Neural progenitor cell (in vitro differentiated cells): ENCODE measurements around the gene ARHGAP29. TPM values are rescaled to one million over a fixed set of nuclear protein-coding genes. Genes with fewer than 3 reads are reported as not detected.

Experiments used
- DNase-seq: peaks from one replicate; pipeline ENCODE4 v3.0.0-alpha.2; 2016; ENCODE audit warnings: low spot score
- H2AFZ ChIP-seq: fragments of 200-600 bp; sonication (generic); replicated peaks from 2 replicates; pipeline ENCODE4 v1.6.1; 2016; ENCODE audit warnings: antibody characterized with exemption
- H3F3A ChIP-seq: fragments of 200-600 bp; sonication (generic); 2 replicates; pipeline ENCODE4 v1.6.1; 2016; ENCODE audit warnings: antibody characterized with exemption, low read depth
- H3K27ac ChIP-seq: fragments of 200-600 bp; sonication (generic); 2 replicates; pipeline ENCODE4 v1.5.1; 2016; ENCODE audit warnings: mild to moderate bottlenecking
- H3K27me3 ChIP-seq: fragments of 200-600 bp; sonication (generic); 2 replicates; pipeline ENCODE4 v1.6.1; 2016; ENCODE audit warnings: mild to moderate bottlenecking, moderate library complexity
- H3K36me3 ChIP-seq: fragments of 200-600 bp; sonication (generic); 2 replicates; pipeline ENCODE4 v1.5.1; 2016
- H3K4me1 ChIP-seq: fragments of 200-600 bp; sonication (generic); 2 replicates; pipeline ENCODE4 v1.6.1; 2016; ENCODE audit warnings: mixed run types
- H3K4me2 ChIP-seq: fragments of 200-600 bp; sonication (generic); 2 replicates; pipeline ENCODE4 v1.6.1; 2016
- H3K4me3 ChIP-seq: fragments of 200-600 bp; sonication (generic); 2 replicates; pipeline ENCODE4 v1.5.1; 2016
- H3K79me2 ChIP-seq: fragments of 200-600 bp; sonication (generic); 2 replicates; pipeline ENCODE4 v1.6.1; 2016; ENCODE audit warnings: low read depth
- H3K9ac ChIP-seq: fragments of 200-600 bp; sonication (generic); 2 replicates; pipeline ENCODE4 v1.6.1; 2016
- H3K9me3 ChIP-seq: fragments of 200-600 bp; sonication (generic); 2 replicates; pipeline ENCODE4 v1.5.1; 2016; ENCODE audit warnings: low read depth
- H4K20me1 ChIP-seq: fragments of 200-600 bp; sonication (generic); 2 replicates; pipeline ENCODE4 v1.6.1; 2016; ENCODE audit warnings: low read depth
- H3K27ac Mint-ChIP-seq: 3 replicates; pipeline ENCODE4 v1.8.0; 2021; ENCODE audit warnings: mixed read lengths
- H3K27me3 Mint-ChIP-seq: 2 replicates; pipeline ENCODE4 v1.8.0; 2022; ENCODE audit warnings: low read depth, mild to moderate bottlenecking, inconsistent platforms, moderate library complexity, mixed read lengths; ENCODE audit not compliant: insufficient read depth
- H3K36me3 Mint-ChIP-seq: 3 replicates; pipeline ENCODE4 v1.8.0; 2021; ENCODE audit warnings: mixed read lengths
- H3K4me1 Mint-ChIP-seq: 3 replicates; pipeline ENCODE4 v1.8.0; 2021; ENCODE audit warnings: mixed read lengths
- H3K4me3 Mint-ChIP-seq: 3 replicates; pipeline ENCODE4 v1.8.0; 2021; ENCODE audit warnings: mild to moderate bottlenecking, moderate library complexity, mixed read lengths
- H3K9me3 Mint-ChIP-seq: 3 replicates; pipeline ENCODE4 v1.8.0; 2020; ENCODE audit warnings: mixed read lengths
- EZH2 ChIP-seq: fragments of 200-600 bp; sonication (generic); IDR thresholded peaks from 2 replicates; pipeline ENCODE4 v1.6.1; 2017; ENCODE audit warnings: antibody characterized with exemption, mild to moderate bottlenecking, moderate library complexity
- EZH2phosphoT487 ChIP-seq: fragments of 200-600 bp; sonication (generic); IDR thresholded peaks from 2 replicates; pipeline ENCODE4 v1.6.1; 2017; ENCODE audit warnings: antibody characterized with exemption
- total RNA-seq: library from RNA; depleted of rRNA; stranded (reverse); fragments of >200 nt; gene quantifications from 2 replicates; pipeline ENCODE4 v1.2.3, GENCODE V29; 2015; ENCODE audit warnings: low replicate concordance
- TF ChIP-seq, protein P1 (sequence below): fragments of 200-600 bp; sonication (generic); IDR thresholded peaks from 2 replicates; pipeline ENCODE4 v1.5.1; 2017; ENCODE audit warnings: antibody characterized with exemption, mild to moderate bottlenecking

ARHGAP29 gene
- total RNA-seq, 1 donor from 2014 or later, result 14.8 TPM

DNA sequence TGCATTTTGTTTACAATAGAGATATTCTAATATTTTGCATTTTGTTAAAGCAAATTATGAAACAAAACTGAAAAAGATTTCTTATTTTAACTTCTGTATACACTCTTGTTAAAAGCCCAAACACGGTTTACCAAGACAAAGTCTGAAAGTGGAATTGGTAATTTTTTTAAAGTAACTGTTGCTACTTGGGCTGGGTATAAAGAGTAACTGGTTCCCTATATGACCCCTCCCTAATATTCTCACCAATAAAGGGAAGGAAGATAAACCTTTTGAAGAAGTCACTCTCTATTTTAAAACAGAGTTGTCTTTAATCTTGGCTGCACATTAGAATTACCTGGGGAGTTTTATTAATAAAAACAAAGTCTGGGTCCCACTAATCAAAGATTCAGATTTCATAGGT lies 27.4 kb downstream of the ARHGAP29 start:
- H3K27ac ChIP-seq, result no peak overlapping the region
- DNase-seq, result no peak
- no peak overlapping the region for H3K4me2 ChIP-seq
- Mint-ChIP-seq H3K4me3 (no peak overlapping the region), H3K36me3 (peaks cover 10% of the 10 kb centered on the region), H3K9me3 (peaks cover 8% of the 10 kb centered on the region), H3K4me1 (no peaks in the 10 kb centered on the region), H3K27me3 (peaks cover 2% of the 10 kb centered on the region), H3K27ac (no peak overlapping the region)
- no peaks in the 10 kb centered on the region for H4K20me1 ChIP-seq
- H3F3A ChIP-seq, result no peaks in the 10 kb centered on the region
- TF ChIP-seq EZH2phosphoT487 (no peak), EZH2 (no peak)
- TF ChIP-seq, protein P1, sequence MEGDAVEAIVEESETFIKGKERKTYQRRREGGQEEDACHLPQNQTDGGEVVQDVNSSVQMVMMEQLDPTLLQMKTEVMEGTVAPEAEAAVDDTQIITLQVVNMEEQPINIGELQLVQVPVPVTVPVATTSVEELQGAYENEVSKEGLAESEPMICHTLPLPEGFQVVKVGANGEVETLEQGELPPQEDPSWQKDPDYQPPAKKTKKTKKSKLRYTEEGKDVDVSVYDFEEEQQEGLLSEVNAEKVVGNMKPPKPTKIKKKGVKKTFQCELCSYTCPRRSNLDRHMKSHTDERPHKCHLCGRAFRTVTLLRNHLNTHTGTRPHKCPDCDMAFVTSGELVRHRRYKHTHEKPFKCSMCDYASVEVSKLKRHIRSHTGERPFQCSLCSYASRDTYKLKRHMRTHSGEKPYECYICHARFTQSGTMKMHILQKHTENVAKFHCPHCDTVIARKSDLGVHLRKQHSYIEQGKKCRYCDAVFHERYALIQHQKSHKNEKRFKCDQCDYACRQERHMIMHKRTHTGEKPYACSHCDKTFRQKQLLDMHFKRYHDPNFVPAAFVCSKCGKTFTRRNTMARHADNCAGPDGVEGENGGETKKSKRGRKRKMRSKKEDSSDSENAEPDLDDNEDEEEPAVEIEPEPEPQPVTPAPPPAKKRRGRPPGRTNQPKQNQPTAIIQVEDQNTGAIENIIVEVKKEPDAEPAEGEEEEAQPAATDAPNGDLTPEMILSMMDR, result no peak
- no peaks in the 10 kb centered on the region for H3K9me3 ChIP-seq
- H3K27me3 ChIP-seq, result no peaks in the 10 kb centered on the region
- no peaks in the 10 kb centered on the region for H3K79me2 ChIP-seq
- H3K4me3 ChIP-seq, result no peak overlapping the region
- no peaks in the 10 kb centered on the region for H3K4me1 ChIP-seq
- H2AFZ ChIP-seq, result no peak overlapping the region
- H3K9ac ChIP-seq, result no peak overlapping the region
- H3K36me3 ChIP-seq, result no peaks in the 10 kb centered on the region

DNA sequence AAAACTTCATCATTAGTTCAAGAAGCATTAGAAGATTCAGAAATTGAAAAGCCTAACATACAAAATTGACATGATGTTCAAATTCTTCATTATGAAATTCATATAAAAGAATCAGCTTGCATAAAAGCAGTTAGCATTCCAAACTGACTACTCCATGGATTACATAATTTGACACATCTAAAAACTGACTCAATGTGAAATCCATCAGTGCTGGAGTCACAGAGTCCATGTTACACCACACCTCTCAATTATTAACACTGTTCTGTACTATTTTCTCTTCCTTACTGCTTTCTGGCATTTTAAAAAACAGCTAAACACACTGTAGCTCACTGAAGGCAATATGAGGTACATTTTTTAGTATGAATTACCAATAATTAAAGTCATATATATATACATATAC lies 28.0 kb downstream of the ARHGAP29 start:
- no peaks in the 10 kb centered on the region for H3K4me1 ChIP-seq
- H3K27ac Mint-ChIP-seq, result no peak overlapping the region
- H3K4me2 ChIP-seq, result no peak overlapping the region
- no peaks in the 10 kb centered on the region for H3F3A ChIP-seq
- peaks cover 2% of the 10 kb centered on the region for H3K27me3 Mint-ChIP-seq
- no peak overlapping the region for H3K27ac ChIP-seq
- TF ChIP-seq EZH2phosphoT487, result no peak
- no peak for TF ChIP-seq EZH2
- TF ChIP-seq, protein P1, result no peak
- H3K9me3 ChIP-seq, result no peaks in the 10 kb centered on the region
- H3K9ac ChIP-seq, result no peak overlapping the region
- no peaks in the 10 kb centered on the region for H3K4me1 Mint-ChIP-seq
- peaks cover 10% of the 10 kb centered on the region for H3K36me3 Mint-ChIP-seq
- peaks cover 8% of the 10 kb centered on the region for H3K9me3 Mint-ChIP-seq
- DNase-seq, result no peak
- no peaks in the 10 kb centered on the region for H3K36me3 ChIP-seq
- H3K4me3 Mint-ChIP-seq, result no peak overlapping the region
- H4K20me1 ChIP-seq, result no peaks in the 10 kb centered on the region
- no peak overlapping the region for H2AFZ ChIP-seq
- H3K4me3 ChIP-seq, result no peak overlapping the region
- H3K27me3 ChIP-seq, result no peaks in the 10 kb centered on the region
- H3K79me2 ChIP-seq, result no peaks in the 10 kb centered on the region

DNA sequence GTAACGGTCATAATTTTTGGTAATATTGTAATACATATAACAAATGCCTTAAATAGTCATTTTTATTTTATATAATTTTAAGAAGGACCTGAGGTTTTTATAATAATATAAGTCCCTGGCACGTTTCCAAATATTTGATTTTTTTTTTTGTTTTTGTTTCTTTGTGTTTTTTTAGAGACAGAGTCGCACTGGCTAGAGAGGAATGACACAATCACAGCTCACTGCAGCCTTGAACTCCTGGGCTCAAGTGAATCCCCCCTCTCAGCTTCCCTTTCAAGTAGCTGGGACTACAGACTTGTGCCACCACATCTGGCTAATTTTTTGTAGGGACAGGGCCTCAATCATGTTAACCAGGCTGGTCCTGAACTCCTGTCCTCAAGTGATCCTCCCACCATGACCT lies 29.7 kb downstream of the ARHGAP29 start:
- H3K4me1 ChIP-seq, result no peaks in the 10 kb centered on the region
- DNase-seq, result no peak
- no peak overlapping the region for H3K27ac ChIP-seq
- no peaks in the 10 kb centered on the region for H3K9me3 ChIP-seq
- no peaks in the 10 kb centered on the region for H4K20me1 ChIP-seq
- Mint-ChIP-seq H3K27ac (no peak overlapping the region), H3K9me3 (peaks cover 8% of the 10 kb centered on the region), H3K4me3 (no peak overlapping the region), H3K4me1 (no peaks in the 10 kb centered on the region), H3K36me3 (peaks cover 10% of the 10 kb centered on the region), H3K27me3 (no peaks in the 10 kb centered on the region)
- no peak overlapping the region for H2AFZ ChIP-seq
- no peak overlapping the region for H3K9ac ChIP-seq
- H3K79me2 ChIP-seq, result no peaks in the 10 kb centered on the region
- no peak for TF ChIP-seq EZH2
- no peak for TF ChIP-seq EZH2phosphoT487
- TF ChIP-seq, protein P1, result no peak
- no peaks in the 10 kb centered on the region for H3K27me3 ChIP-seq
- no peak overlapping the region for H3K4me2 ChIP-seq
- H3K4me3 ChIP-seq, result no peak overlapping the region
- no peaks in the 10 kb centered on the region for H3F3A ChIP-seq
- peaks cover 3% of the 10 kb centered on the region for H3K36me3 ChIP-seq

DNA sequence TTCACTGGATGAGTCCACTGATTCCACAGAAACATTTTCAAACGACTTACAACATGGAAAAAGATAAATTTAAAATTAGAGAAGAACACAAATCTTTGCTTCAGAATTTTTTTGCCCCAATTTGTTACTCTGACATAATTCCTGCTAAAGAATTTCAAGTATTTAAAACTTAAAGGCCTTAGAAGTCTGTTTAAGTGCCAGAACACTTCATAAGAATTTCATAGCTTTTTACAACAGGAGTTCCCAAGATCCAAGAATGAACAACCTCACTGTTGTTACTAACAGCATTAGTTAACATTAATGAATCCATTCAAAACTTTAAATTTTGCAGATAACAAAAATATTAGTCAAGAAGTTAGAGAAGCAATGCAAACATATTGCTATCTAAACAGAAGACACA lies 31.7 kb downstream of the ARHGAP29 start:
- Mint-ChIP-seq H3K27me3 (no peaks in the 10 kb centered on the region), H3K9me3 (peaks cover 6% of the 10 kb centered on the region), H3K4me1 (no peaks in the 10 kb centered on the region), H3K36me3 (peaks cover 15% of the 10 kb centered on the region), H3K4me3 (no peak overlapping the region), H3K27ac (no peak overlapping the region)
- no peaks in the 10 kb centered on the region for H3F3A ChIP-seq
- H2AFZ ChIP-seq, result no peak overlapping the region
- H3K9ac ChIP-seq, result no peak overlapping the region
- TF ChIP-seq EZH2phosphoT487 (no peak), EZH2 (no peak)
- TF ChIP-seq, protein P1, result no peak
- no peaks in the 10 kb centered on the region for H3K4me1 ChIP-seq
- no peaks in the 10 kb centered on the region for H3K27me3 ChIP-seq
- no peaks in the 10 kb centered on the region for H4K20me1 ChIP-seq
- no peaks in the 10 kb centered on the region for H3K9me3 ChIP-seq
- H3K36me3 ChIP-seq, result peaks cover 6% of the 10 kb centered on the region
- no peak overlapping the region for H3K27ac ChIP-seq
- no peak overlapping the region for H3K4me3 ChIP-seq
- no peak for DNase-seq
- H3K79me2 ChIP-seq, result no peaks in the 10 kb centered on the region
- H3K4me2 ChIP-seq, result no peak overlapping the region
